H4 (cell line): ENCODE data around the gene HES7. TPM values are rescaled to one million over a fixed set of nuclear protein-coding genes. Genes with fewer than 3 reads are reported as not detected.

Experiments
- DNase-seq: peaks from one replicate; pipeline ENCODE4 v3.0.0-alpha.2; 2015; ENCODE audit warnings: low spot score
- total RNA-seq: library from RNA; depleted of rRNA; stranded (reverse); fragments of >200 nt; shearing (Covaris generic); gene quantifications from 2 replicates; pipeline ENCODE4 v1.2.3, GENCODE V29; 2014

The HES7 gene
- total RNA-seq, 1 experiment from 2014 or later: 0.14 TPM

DNA sequence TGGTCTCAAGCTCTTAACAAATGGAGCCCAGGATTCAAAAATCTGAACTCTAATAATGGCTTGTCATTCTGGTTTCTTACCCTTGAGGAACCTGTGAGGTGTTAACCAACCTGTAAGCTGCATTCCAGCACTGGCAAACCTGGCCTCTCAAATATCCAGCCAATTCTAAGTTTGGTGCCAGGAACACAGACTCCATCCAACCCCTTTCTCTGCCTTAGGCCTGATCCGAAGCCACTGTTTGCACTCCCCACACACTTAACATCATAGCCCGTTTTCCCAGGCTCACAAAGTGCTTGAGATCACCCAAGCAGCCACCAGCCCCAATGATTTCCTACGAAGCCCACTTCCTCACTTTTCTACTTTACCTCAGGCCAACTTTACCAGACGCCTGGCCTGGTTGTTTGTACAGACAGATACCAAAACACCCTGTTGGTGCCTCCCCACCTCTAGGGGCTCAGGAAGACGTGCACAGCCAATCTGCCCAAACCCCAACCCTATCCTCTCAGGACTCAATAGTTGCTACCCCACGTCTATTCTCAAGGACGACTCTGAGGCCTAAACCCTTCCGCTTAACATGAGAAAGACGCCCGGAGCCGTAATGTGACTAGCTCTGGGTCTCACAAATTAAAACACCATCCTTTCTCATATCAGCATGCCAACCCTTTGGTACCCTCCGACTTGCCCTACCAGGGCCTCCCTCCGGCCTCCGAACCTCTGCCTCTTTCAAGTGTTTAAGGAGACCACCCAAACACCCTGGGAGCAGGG is 31.5 kb upstream of the HES7 start:
- no peak for DNase-seq

DNA sequence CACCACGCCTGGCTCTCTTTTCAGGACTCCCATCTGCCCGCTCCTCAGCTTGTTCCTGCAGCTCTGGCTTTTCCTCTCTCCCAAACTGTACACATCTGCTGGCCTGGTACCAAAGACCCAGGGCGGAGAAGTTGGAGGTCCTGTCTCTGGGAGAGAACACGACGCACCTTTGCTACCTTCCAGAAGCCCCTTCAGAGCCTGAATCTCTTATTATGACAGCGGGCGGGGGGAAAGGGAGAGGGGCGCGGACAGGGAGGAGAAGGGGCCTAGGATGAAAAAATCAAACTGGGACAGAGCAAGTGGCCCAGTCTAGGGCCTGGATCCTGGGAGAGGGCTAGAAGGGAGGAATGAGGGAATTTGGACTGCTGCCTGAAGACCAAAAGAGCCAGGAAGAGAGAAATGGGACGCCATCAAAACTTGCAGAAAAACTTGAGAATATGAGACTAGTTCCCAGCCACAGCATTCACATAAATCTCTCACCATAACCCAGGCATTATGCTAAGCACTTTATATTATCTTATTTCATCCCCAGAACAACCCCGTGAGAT is 30.8 kb upstream of the HES7 start:
- DNase-seq: no peak

- DNase-seq: peak; percentile 92
Observed at GRCh38 chr17:8153957-8154607, 30.2 kb upstream of the HES7 start.

DNA sequence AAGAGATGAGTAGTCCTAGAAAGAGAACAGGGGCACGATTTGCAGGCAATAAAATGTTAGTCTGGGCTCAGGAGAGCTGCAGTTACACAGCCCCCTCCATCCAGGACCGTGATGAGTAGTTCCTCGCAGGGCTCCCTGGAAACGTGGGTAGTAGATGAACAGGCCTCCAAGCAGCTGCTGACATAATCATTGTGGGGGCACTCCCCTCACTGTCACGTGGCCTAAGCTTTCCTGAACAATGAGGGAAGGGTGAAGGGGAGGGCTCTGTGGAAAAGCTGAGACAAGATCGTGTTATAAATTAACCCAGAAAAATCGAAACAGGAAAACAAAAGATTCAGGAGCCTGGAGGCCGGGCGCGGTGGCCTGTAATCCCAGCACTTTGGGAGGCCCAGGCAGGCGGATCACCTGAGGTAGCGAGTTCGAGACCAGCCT is 29.6 kb upstream of the HES7 start:
- peak; percentile 81 for DNase-seq

- DNase-seq: no peak
Observed at GRCh38 chr17:8153031-8153451, 29.1 kb upstream of the HES7 start.

DNA sequence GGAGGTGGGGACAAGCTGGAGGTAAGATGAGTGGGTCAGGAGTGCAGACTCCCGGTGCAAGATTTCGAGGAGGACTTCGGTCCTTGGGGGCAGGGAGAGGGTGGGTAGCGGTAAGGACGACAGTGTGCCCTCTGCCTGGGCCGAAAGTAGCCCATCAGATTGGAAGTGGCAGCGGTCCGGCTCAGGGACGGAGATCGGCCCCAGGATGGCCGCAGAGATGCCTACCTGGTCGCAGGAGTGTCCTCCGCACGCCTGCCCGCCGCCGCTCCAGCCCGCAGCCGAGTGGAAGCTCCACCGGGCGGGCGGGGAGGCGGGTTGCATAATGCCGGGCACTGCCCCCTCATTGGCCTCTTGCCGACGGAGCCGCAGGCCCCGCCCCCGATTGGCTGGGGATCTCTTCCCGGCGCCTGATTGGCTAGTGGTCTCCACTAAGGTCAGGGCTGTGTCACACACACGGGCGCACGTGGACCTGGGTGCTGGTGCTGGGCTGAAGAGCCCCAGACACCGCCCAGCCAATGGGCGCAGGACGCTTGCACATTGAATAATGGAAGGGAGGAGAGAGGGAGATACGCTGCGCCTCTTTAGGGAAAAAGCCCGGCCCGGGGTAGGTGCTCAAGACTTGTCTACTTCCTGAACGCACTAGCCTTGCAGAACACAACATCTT is 28.3 kb upstream of the HES7 start, which contains the start of gene PER1:
Gene PER1, minus strand, starts transcription at position 293 of the 664 bp plus-strand sequence. CDS start 1,698 bp downstream, outside the sequence.
- peak; percentile 61 for DNase-seq

DNA sequence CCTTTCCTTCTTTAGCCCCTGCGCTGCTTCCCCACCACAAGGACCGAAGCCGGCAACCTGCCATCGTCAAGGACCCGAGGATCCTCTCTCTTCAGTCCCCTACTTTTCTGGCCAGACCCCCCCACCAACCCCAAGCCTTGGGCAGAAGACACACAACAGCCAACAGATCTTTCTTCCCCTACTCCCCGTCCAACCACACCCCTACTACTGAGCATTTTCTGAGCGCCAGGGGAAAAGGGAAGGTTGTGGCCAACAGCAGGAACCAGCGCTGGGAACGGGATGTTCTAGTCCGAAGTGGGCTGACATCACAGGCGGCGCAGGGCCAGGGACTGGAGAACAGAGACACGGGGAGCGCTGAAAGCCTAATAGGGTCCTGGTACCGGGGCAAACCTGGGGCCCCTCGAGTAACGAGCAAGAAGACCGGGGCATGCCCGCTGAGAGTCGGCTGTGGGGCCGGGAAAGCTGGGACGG is 27.8 kb upstream of the HES7 start:
- no peak for DNase-seq

- DNase-seq: peak; percentile 36
Observed at GRCh38 chr17:8151120-8151640, 27.3 kb upstream of the HES7 start.

GRCh38 chr17:8150194-8151119 is 26.6 kb upstream of the HES7 start:
- no peak for DNase-seq

- no peak for DNase-seq
Observed at GRCh38 chr17:8149419-8150193, 25.7 kb upstream of the HES7 start.

GRCh38 chr17:8148560-8148959 is 24.7 kb upstream of the HES7 start:
- DNase-seq: no peak

- no peak for DNase-seq
Observed at GRCh38 chr17:8147805-8148404, 24.0 kb upstream of the HES7 start.

GRCh38 chr17:8147141-8147804 is 23.4 kb upstream of the HES7 start:
- no peak for DNase-seq

DNA sequence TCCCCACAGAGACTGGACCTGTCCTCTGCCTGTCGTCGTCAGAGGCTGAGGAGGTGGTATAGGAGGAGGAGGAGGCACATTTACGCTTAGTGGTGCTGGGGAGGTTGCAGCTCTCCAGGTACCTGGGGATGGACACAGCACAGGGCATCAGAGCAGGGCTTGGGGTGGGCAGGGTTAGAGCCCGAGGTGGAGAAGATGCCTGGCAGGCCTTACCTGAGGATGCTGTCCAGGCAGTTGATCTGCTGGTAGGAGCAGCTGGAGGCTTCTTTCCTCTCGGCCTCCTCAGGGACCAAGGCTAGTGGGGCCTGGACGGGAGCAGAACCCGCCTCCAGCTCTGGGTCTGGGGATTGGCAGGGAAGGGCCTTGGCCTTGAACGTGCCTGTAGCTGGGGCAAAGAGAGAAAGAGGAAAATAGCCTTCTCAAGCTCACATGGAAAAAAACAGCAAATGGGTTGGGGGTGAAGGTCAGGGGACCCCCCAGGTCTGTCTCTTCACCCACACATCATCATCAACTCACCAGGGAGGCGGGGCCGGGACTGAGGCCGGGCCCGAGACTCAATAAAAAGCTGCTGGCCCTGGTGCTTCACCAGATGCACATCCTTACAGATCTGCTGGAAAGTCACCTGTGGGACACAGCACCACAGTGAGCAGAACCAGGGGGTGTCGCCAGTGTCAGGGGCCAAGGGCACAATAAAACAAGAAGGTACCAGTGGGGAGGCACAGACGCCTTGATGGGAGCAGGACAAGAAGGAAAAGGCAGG is 22.7 kb upstream of the HES7 start:
- DNase-seq: no peak

DNA sequence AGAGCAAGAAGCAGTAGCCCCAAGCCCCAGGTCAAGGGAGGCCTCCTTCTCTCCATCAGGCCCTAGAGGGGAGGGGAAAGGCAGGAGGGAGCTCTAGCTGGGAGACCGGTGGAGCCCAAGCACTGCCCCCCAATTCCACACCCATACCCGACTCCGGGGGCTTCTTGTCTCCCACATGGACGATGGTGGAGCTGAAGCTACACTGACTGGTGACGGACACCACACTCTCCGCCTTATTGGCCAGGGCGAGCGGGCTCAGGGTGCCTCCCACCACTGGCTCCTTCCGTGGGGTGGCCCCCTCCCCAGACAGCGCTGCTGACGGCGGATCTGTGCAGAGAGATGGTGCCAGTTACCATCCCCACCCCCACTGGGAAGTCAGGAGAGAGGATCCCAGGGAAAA is 21.9 kb upstream of the HES7 start:
- no peak for DNase-seq

DNA sequence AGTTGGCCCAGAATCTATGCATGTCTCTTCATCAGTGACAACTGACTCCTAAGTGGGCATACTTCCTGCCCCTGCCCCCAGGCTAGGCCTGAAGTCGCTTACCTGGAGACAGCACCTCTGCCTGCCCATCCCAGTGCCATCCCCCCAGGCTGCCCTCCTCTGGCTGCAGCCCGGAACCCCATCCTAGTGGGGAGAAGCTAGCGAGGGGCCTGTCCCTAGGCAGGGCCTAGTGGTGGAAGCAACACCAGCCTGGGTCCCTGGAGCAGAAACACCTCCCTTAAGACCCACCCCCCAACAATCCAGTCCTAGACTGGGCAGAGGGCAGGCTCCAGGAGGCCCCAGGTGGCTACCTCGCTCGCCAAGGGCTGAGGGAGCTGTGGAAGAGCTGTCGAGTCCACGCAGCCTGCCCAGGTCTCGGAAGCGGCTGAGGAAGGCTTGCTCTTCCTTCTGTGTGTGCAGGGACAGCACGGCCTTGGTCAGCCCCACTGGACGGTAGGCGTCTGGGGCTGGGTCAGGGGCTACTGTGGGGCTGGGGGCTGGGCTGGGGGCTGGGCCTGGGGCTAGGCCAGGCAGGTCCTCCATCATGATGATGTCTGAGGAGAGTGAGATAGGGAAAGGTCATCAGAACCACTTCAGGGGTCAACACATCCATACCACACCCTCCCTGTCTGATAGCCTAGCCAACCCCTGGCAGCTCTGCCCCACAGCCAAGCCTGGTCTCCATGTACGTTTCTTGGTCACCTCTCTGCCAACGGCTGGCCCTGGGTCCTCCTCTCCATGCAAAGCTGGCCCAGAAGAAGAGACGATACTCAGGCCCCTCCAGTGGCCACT is 20.7 kb upstream of the HES7 start:
- DNase-seq: no peak
